Stimulated activated CD8-positive, alpha-beta memory T cell treated with anti-CD3 and anti-CD28 coated beads, Interleukin-2, amount 100 ng/mL, for 48 hours (primary cell): ENCODE results near the gene PNMA6F.
"Not testable (repeated sequence)": the region's sequence is repeated elsewhere in the genome, so short reads cannot be mapped to it uniquely, and the experiment has no call there.

Experiments
- DNase-seq, 2 donors: peaks; one replicate each; pipeline ENCODE4 v3.0.0-alpha.2; 2020; ENCODE audit warnings: low read depth in 2 of 2

PNMA6F gene

DNA sequence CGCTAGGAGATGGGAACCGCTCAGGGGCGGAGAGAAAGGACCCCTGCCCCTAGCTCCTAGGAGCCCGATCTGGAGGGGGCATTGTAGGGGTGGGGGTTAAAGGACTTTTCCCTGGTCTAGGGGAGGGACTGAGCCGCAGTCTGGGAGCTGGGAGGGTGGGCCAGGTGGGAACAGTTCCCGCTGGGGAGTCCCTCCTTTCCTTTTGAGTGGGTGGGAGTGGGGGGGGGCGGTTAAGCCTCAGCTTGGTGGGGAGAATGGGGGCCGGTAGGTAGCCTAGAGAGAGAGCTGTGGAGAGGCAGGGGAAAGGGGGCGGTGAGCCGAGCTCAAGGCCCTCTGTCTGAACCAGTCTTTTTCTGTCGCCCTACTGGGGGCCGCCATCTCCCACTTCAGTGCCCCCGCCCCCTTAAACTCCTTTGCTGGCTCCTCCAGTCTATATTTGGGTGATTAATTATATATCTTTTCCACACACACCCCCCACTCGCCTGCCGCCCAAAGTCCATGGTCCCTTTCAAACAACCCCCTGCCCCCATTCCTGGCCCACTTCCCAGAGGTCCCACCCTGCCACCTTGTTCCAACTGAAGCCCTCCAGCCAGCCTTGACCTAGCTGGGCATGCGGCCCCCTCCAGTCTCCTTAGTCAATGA, 13.2 kb upstream of the PNMA6F start:
- no peak for DNase-seq

GRCh38 chrX:153333821-153334653, 12.5 kb upstream of the PNMA6F start, which contains the start of gene ZNF275:
TSS of gene ZNF275 (plus strand) at chrX:153334153. CDS start at chrX:153336680, 2,527 bp downstream.
- peak; percentile 61 to 65 for DNase-seq

- no peak for DNase-seq
Measured at GRCh38 chrX:153333266-153333665, 11.7 kb upstream of the PNMA6F start.

GRCh38 chrX:153327561-153327960, 6.0 kb upstream of the PNMA6F start:
- no peak for DNase-seq

- no peak for DNase-seq
Measured at GRCh38 chrX:153320555-153321184, 897 bp downstream of the PNMA6F start.

- DNase-seq: not testable (repeated sequence)
Measured at GRCh38 chrX:153320047-153320443, 1.5 kb downstream of the PNMA6F start.

- DNase-seq: no peak
Measured at GRCh38 chrX:153319295-153320046, 2.1 kb downstream of the PNMA6F start.

GRCh38 chrX:153318811-153319210, 2.8 kb downstream of the PNMA6F start:
- DNase-seq: no peak

DNA sequence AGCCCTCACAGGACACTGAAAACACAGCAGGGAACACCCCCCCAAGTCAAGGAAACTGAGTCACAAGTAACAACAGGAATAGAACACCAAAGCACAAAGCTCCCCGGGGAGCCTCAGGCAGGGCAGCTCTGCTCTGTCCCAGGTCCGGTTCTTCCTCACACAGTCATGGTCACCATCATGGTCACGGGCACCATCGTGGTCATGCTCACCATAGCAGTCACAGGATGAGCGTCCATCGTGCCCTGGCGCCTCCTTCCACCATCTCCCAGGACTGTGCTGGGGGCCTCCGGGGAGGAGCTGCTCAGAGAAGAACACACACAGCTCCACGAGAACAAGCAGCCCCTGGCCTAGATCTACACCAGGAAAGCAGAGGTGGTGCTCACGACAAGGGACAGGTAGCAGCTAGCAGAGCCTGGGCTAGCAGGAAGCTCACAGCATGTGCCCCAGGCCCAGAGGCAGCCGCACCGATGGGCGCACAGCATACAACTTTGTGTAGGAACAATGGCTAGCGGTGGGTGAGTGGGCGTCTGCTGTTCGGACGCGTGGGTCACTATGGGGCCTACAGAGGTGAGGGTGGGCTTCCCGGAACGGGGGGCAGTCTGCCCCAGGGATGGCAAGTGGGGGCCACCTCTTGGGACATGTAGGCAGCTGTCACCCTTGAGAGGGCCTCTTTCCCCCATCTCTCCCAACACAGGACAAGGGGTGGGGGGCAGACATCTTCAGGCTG, 3.4 kb downstream of the PNMA6F start:
- no peak for DNase-seq

- no peak for DNase-seq
Measured at GRCh38 chrX:153317306-153317705, 4.3 kb downstream of the PNMA6F start.

DNA sequence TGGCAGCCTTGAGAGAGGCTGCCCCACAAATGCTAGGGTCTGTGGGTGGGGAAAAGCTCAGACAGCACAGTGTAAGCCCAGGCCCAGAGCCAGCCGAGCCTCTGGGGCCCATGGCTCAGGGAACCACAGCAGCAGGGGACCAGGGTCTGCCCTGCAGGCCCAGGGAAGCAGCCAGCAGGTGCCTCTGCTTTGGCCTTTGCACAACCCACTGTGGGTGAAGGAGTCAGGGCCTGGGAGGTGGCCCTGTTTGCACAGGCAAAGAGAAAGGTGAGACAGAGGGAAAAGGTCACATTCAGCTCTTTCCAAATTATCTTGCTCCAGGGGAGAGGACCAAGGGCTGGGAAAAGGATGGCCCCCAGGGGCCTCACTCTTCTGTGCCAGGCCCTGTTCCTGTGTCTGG, 8.7 kb downstream of the PNMA6F start:
- no peak for DNase-seq

DNA sequence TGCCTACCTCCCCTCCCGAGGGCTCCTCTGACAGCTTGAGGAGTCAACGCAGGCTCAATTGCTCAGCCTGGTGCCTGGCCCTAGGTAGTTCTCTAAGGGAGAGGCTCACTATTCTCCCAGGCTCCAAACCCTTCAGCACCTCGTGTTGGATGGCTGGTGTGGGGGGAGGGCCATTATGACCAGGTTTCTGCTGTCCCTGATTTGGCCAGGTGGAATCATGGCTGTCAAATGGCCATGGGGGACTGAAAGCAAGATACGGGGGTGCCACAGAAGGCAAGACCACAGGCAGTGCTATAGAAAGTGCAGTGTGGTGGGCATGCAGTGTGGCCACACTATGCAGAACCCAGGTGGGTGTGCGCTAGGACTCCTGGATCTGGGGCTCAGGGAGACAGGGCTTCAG, 9.5 kb downstream of the PNMA6F start:
- no peak for DNase-seq

DNA sequence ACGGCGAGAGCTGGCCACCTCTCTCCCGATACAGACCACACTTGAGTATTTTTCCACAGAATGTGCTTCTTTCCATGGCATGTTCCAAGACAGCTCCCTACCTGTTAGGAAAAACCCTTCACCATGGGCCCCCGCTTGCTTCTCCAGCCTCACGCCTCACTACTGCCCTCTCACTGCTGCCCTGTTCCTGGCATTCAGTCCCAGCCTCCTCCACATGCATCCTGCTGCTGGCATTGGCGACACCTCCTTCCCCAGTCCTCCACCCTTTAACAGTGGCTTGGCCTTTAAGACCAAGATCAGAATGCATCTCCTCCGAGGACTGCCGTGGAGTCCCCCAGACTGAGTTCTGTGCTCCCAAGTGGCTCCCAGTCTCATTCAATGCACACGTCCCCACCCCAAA, 10.7 kb downstream of the PNMA6F start:
- no peak for DNase-seq

DNA sequence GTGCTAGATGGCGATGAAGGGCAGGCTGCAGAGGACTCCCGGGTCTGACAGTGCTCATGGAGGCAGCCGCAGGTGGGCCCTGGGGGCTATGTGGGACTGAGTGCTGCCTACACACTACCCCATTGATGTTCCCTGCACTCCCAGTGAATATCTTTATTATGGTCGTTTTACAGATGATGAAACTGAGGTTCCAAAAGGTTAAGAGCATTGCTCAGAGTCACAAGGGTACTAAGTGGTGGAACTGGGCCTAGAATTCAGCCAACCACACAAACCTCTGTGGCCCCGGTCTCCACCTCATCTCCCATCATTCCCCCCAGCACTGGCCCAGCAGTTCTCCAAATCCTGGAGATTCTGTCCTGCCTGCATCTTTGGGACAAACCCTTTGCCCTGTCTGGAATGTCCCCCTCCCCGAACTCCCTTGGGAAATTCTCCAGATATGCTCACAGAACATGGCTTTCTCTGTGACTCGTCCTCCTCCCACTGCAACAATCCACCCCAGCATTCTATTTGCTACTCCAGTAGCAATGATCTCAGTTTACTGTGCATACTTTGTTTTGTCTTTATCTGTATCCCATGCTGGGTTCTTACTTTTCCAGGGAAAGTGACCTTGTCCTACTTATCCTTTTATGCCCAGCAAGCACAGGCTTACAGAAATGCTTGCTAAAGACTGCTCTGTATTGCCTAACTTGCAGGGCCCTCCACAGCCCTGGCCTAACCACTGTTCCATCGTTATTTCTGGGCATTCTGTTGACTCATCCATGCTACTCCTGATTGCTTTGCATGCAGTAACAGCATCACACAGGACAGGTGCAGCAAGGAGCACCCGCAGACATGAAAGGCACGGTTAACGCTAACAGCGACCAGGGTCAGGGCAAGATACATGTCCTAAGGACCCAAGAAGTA, 14.0 kb downstream of the PNMA6F start:
- DNase-seq: no peak

GRCh38 chrX:153306527-153307115, 14.9 kb downstream of the PNMA6F start:
- DNase-seq: no peak

DNA sequence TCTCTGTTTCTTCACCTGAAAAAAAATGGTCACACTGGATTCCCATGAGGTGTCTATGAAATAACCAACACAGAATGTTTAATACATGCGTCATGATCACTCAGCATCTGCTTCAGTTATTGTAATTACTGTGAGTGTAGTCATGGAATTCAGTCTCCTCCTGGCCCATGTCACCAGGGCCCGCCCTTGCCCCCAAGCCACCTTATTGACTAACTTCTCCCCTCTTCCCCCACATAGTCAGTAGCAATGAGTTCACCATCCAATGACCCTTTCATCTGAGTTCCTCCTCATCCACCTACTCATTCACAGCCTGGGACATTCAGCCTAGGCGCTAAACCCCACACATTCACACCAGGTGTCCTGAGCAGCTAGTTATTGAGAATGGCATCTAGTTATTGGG, 15.6 kb downstream of the PNMA6F start:
- DNase-seq: no peak

GRCh38 chrX:153304988-153305736, 16.4 kb downstream of the PNMA6F start:
- no peak for DNase-seq

DNA sequence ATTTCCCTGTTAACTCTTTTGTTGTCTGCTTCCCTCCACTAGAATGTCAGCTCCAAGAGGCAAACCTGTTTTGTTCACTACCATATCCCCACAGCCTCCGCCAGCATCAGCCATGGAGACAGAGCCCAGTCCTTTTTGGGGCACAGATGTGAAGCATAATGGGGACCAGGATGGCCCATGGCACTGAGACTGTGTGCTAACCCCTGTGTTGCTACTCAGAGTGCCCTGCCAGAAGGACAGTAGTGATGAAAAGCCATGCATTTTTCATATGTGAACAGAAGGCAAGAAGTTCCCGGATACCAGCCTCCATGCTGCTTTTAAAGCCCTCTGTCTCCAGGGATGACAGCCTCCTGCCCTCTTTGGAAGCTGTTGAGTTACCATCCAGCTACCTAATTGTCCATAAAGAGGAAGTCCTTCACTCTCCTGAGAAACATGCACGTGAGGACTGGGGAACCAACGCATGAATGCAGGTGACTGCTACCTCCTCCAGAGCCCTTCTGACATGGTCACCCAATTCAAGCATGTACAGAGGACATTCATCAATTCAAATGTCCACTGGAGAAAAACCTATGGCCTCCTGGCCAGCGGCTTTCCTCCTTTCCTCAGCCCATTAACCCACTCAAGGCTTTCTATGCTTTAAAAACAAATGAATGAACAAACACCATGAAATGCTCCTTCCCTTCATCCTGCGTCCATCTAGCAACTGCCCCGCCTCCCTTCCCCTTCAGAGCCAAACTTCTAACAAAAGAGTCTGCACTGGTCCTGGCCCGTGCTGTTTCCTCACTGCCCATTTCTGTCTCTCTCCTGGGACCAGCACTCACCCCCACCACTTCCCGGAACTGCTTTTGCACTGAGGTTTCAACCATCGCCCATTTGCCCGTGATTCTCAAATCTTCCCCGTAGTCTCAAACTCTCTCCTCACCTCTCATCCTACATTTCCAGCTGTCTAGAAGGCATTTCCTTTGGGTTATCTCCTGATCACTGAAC, 18.0 kb downstream of the PNMA6F start:
- no peak for DNase-seq
